Esophagus muscularis mucosa (tissue), 4 donors: ENCODE data around the gene ACAA1.

Experiments
- EP300 ChIP-seq: sonication (generic); formaldehyde crosslinking; IDR thresholded peaks from one replicate; pipeline ENCODE4 v1.6.1; 2017; ENCODE audit warnings: antibody characterized with exemption
- POLR2A ChIP-seq: fragments of 450-650 bp; IDR thresholded peaks from one replicate; pipeline ENCODE4 v1.6.1; 2017; ENCODE audit warnings: antibody characterized with exemption, moderate library complexity, mild to moderate bottlenecking, low read depth
- POLR2AphosphoS5 ChIP-seq, 2 donors: sonication (generic); formaldehyde crosslinking; IDR thresholded peaks; one replicate each; pipeline ENCODE4 v1.6.1; 2017; ENCODE audit warnings: antibody characterized with exemption in 2 of 2
- TF ChIP-seq, protein P1 (sequence below), 3 experiments: fragments of 200-600 bp in 2 of 3; fragments of 450-650 bp in 1 of 3; sonication (generic) in 2 of 3; IDR thresholded peaks; one replicate each; pipeline ENCODE4 v1.5.1; 2017 to 2019; ENCODE audit warnings: antibody characterized with exemption in 3 of 3, mild to moderate bottlenecking in 2 of 3, moderate library complexity in 1 of 3

DNA sequence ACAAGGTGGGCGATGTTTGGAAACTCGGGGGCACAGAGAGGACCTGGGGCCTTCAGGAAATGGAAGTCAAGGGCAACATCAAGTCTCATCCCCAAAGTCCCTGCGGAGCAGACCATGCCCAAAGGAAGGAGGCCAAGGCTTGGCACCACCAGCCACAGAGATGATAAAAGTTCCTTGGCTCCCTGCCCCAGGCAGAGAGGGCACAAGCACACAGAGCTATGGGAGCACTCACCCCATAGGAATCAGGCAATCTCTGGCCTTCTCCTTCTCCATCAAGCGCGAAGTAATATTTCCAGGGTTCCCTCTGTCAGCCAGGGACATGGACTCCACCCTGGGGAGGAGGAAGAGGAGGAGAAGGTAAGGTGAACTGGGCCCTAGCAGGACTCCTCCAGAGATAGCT is 7.9 kb downstream of the ACAA1 start:
- TF ChIP-seq, protein P1, sequence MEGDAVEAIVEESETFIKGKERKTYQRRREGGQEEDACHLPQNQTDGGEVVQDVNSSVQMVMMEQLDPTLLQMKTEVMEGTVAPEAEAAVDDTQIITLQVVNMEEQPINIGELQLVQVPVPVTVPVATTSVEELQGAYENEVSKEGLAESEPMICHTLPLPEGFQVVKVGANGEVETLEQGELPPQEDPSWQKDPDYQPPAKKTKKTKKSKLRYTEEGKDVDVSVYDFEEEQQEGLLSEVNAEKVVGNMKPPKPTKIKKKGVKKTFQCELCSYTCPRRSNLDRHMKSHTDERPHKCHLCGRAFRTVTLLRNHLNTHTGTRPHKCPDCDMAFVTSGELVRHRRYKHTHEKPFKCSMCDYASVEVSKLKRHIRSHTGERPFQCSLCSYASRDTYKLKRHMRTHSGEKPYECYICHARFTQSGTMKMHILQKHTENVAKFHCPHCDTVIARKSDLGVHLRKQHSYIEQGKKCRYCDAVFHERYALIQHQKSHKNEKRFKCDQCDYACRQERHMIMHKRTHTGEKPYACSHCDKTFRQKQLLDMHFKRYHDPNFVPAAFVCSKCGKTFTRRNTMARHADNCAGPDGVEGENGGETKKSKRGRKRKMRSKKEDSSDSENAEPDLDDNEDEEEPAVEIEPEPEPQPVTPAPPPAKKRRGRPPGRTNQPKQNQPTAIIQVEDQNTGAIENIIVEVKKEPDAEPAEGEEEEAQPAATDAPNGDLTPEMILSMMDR (IDR thresholded peaks at IDR 0.05) = no peak
- TF ChIP-seq POLR2A = no peak
- no peak for TF ChIP-seq POLR2AphosphoS5 (IDR thresholded peaks at IDR 0.05)
- no peak for TF ChIP-seq EP300
